Endodermal cell (in vitro differentiated cells): ENCODE measurements around the gene GFRA4. TPM values are rescaled to one million over a fixed set of nuclear protein-coding genes. Genes with fewer than 3 reads are reported as not detected.

Experiments
- DNase-seq: peaks from one replicate; pipeline ENCODE4 v3.0.0-alpha.2; 2017
- H3K27ac ChIP-seq: 2 replicates; pipeline ENCODE4 v1.5.1; 2013; ENCODE audit warnings: mild to moderate bottlenecking, low read depth, low read length, moderate library complexity
- H3K27me3 ChIP-seq: 2 replicates; pipeline ENCODE4 v1.6.1; 2013; ENCODE audit warnings: mild to moderate bottlenecking, low read length, moderate library complexity; ENCODE audit not compliant: insufficient read depth, control insufficient read depth, poor library complexity, severe bottlenecking
- H3K36me3 ChIP-seq: 2 replicates; pipeline ENCODE4 v1.7.0; 2013; ENCODE audit warnings: mild to moderate bottlenecking, low read length, moderate library complexity; ENCODE audit not compliant: control insufficient read depth, insufficient read depth
- H3K4me1 ChIP-seq: one replicate; pipeline ENCODE4 v1.7.0; 2013; ENCODE audit warnings: low read length; ENCODE audit not compliant: control insufficient read depth, insufficient read depth
- H3K4me3 ChIP-seq: 2 replicates; pipeline ENCODE4 v1.5.1; 2013; ENCODE audit warnings: mild to moderate bottlenecking, low read length, moderate library complexity
- H3K9ac ChIP-seq: 2 replicates; pipeline ENCODE4 v1.6.1; 2013; ENCODE audit warnings: mild to moderate bottlenecking, low read length, moderate library complexity; ENCODE audit not compliant: poor library complexity, severe bottlenecking; ENCODE audit errors: extremely low read depth
- H3K9me3 ChIP-seq: 2 replicates; pipeline ENCODE4 v1.6.1; 2013; ENCODE audit warnings: mild to moderate bottlenecking, low read length, moderate library complexity; ENCODE audit not compliant: control insufficient read depth
- H3K27ac Mint-ChIP-seq: 2 replicates; pipeline ENCODE4 v1.8.0; 2020; ENCODE audit warnings: mixed read lengths
- H3K27me3 Mint-ChIP-seq: 2 replicates; pipeline ENCODE4 v1.8.0; 2021; ENCODE audit warnings: mild to moderate bottlenecking, mixed read lengths; ENCODE audit not compliant: insufficient read depth
- H3K36me3 Mint-ChIP-seq: 2 replicates; pipeline ENCODE4 v1.8.0; 2020; ENCODE audit warnings: low read depth, mixed read lengths
- H3K4me1 Mint-ChIP-seq: 2 replicates; pipeline ENCODE4 v1.8.0; 2020; ENCODE audit warnings: mixed read lengths
- H3K4me3 Mint-ChIP-seq: 2 replicates; pipeline ENCODE4 v1.8.0; 2020; ENCODE audit warnings: mild to moderate bottlenecking, moderate library complexity, mixed read lengths
- H3K9me3 Mint-ChIP-seq: 2 replicates; pipeline ENCODE4 v1.8.0; 2020; ENCODE audit warnings: mild to moderate bottlenecking, mixed read lengths
- CTCF ChIP-seq: fragments of 200-600 bp; sonication (generic); conservative IDR thresholded peaks from 2 replicates; pipeline ENCODE4 v1.5.0; 2021; ENCODE audit warnings: antibody characterized with exemption, mild to moderate bottlenecking
- WGBS, 2 experiments: methylation state at CpG; one replicate each; pipeline versions ENCODE4 v1.1.5 to v1.1.7; 2013; ENCODE audit warnings: missing lambda C conversion rate in 2 of 2, mixed read lengths in 1 of 2; ENCODE audit not compliant: insufficient coverage in 1 of 2, insufficient read length in 1 of 2; 5-methylcytosine and 5-hydroxymethylcytosine counted together
- total RNA-seq, 2 donors: library from RNA; stranded (reverse); fragmentation: NEBNext Ultra II Directional in 1 of 2; extraction: Animal tissue kit (Norgen Biotek cat#: 25700) in 1 of 2; gene quantifications; 2 replicates in 1 of 2; 3 replicates in 1 of 2; pipeline ENCODE4 v1.2.1, GENCODE V29; 2021

Gene GFRA4
- total RNA-seq, 2 donors from 2014 or later, result not detected

- Histone ChIP-seq H3K4me1 (no peaks in the 10 kb centered on the region), H3K27me3 (peaks cover 4% of the 10 kb centered on the region), H3K4me3 (no peak overlapping the region), H3K27ac (no peak overlapping the region), H3K36me3 (no peaks in the 10 kb centered on the region), H3K9ac (no peak overlapping the region), H3K9me3 (no peaks in the 10 kb centered on the region)
- no peak overlapping the region for H3K27ac Mint-ChIP-seq
- peaks cover 39% of the 10 kb centered on the region for H3K27me3 Mint-ChIP-seq
- 71 to 83% methylated on average over 1 to 2 of the region's 2 CpGs for WGBS, 2 experiments
- H3K4me3 Mint-ChIP-seq, result no peak overlapping the region
- no peaks in the 10 kb centered on the region for H3K4me1 Mint-ChIP-seq
- no peak for DNase-seq
- TF ChIP-seq CTCF, result no peak
- no peaks in the 10 kb centered on the region for H3K9me3 Mint-ChIP-seq
- H3K36me3 Mint-ChIP-seq, result no peaks in the 10 kb centered on the region
Observed at GRCh38 chr20:3687655-3688054, 24.5 kb upstream of the GFRA4 start.

GRCh38 chr20:3686867-3687321 lies 23.7 kb upstream of the GFRA4 start:
- TF ChIP-seq CTCF, result peak; percentile 30
- Mint-ChIP-seq H3K4me1 (no peaks in the 10 kb centered on the region), H3K9me3 (no peaks in the 10 kb centered on the region), H3K36me3 (no peaks in the 10 kb centered on the region), H3K27me3 (peaks cover 44% of the 10 kb centered on the region), H3K27ac (no peak overlapping the region), H3K4me3 (no peak overlapping the region)
- no peaks in the 10 kb centered on the region for H3K9me3 ChIP-seq
- H3K36me3 ChIP-seq, result no peaks in the 10 kb centered on the region
- H3K27me3 ChIP-seq, result peaks cover 10% of the 10 kb centered on the region
- H3K4me1 ChIP-seq, result no peaks in the 10 kb centered on the region
- 79 to 85% methylated on average over 6 to 9 of the region's 9 CpGs for WGBS, 2 experiments
- no peak for DNase-seq
- H3K4me3 ChIP-seq, result no peak overlapping the region
- H3K27ac ChIP-seq, result no peak overlapping the region
- H3K9ac ChIP-seq, result no peak overlapping the region

GRCh38 chr20:3686421-3686820 lies 23.2 kb upstream of the GFRA4 start:
- Histone ChIP-seq H3K27me3 (peaks cover 14% of the 10 kb centered on the region), H3K36me3 (no peaks in the 10 kb centered on the region), H3K27ac (no peak overlapping the region), H3K9ac (no peak overlapping the region), H3K4me1 (peaks cover 2% of the 10 kb centered on the region), H3K9me3 (no peaks in the 10 kb centered on the region), H3K4me3 (no peak overlapping the region)
- no peaks in the 10 kb centered on the region for H3K4me1 Mint-ChIP-seq
- WGBS, 2 experiments, result 91 to 97% methylated on average over 7 of the region's 7 CpGs
- no peak overlapping the region for H3K27ac Mint-ChIP-seq
- H3K36me3 Mint-ChIP-seq, result no peaks in the 10 kb centered on the region
- H3K27me3 Mint-ChIP-seq, result peaks cover 49% of the 10 kb centered on the region
- H3K9me3 Mint-ChIP-seq, result no peaks in the 10 kb centered on the region
- TF ChIP-seq CTCF, result no peak
- DNase-seq, result no peak
- H3K4me3 Mint-ChIP-seq, result no peak overlapping the region
